HL-60 (cell line): ENCODE data around the gene CASP1.

Experiments used
- DNase-seq, 2 experiments: peaks; one replicate each; pipeline ENCODE4 v3.0.0-alpha.2; 2010 to 2020; ENCODE audit warnings: low read depth in 1 of 2, low spot score in 1 of 2
- H3K27ac ChIP-seq: fragments of 250-450 bp; sonication (Bioruptor Pico); replicated peaks from 2 replicates; pipeline ENCODE4 v1.5.1; 2020; ENCODE audit warnings: mild to moderate bottlenecking, moderate library complexity
- H3K27me3 ChIP-seq: fragments of 250-450 bp; sonication (Bioruptor Pico); 2 replicates; pipeline ENCODE4 v1.5.1; 2021; ENCODE audit warnings: mild to moderate bottlenecking, moderate library complexity; ENCODE audit not compliant: insufficient read depth, poor library complexity, severe bottlenecking
- H3K4me3 ChIP-seq: replicated peaks from 2 replicates; pipeline ENCODE4 v1.5.1; 2011; ENCODE audit warnings: mild to moderate bottlenecking, control low read depth, low read length; ENCODE audit not compliant: insufficient read depth
- GABPA ChIP-seq: IDR thresholded peaks from 2 replicates; pipeline ENCODE4 v1.6.1; 2012; ENCODE audit warnings: low read depth
- POLR2AphosphoS5 ChIP-seq: IDR thresholded peaks from 2 replicates; pipeline ENCODE4 v1.6.1; 2012; ENCODE audit warnings: low read depth
- SPI1 ChIP-seq: IDR thresholded peaks from 2 replicates; pipeline ENCODE4 v1.6.1; 2012; ENCODE audit warnings: low read depth, mild to moderate bottlenecking, borderline replicate concordance
- TF ChIP-seq, protein P1 (sequence below): IDR thresholded peaks from 2 replicates; pipeline ENCODE4 v1.6.1; 2012; ENCODE audit warnings: low read depth; ENCODE audit not compliant: insufficient replicate concordance
- TF ChIP-seq, protein P2 (sequence below): IDR thresholded peaks from one replicate; pipeline ENCODE4 v1.5.1; 2011; ENCODE audit warnings: low read length, control low read depth, inconsistent platforms; ENCODE audit not compliant: insufficient read depth

Gene CASP1

GRCh38 chr11:105004021-105004420, 30.9 kb downstream of the CASP1 start:
- Histone ChIP-seq H3K27me3 (no peaks in the 10 kb centered on the region), H3K4me3 (no peak overlapping the region), H3K27ac (no peak overlapping the region)
- no peak for DNase-seq
- TF ChIP-seq POLR2AphosphoS5 (no peak), GABPA (no peak), SPI1 (no peak)
- TF ChIP-seq, protein P1, sequence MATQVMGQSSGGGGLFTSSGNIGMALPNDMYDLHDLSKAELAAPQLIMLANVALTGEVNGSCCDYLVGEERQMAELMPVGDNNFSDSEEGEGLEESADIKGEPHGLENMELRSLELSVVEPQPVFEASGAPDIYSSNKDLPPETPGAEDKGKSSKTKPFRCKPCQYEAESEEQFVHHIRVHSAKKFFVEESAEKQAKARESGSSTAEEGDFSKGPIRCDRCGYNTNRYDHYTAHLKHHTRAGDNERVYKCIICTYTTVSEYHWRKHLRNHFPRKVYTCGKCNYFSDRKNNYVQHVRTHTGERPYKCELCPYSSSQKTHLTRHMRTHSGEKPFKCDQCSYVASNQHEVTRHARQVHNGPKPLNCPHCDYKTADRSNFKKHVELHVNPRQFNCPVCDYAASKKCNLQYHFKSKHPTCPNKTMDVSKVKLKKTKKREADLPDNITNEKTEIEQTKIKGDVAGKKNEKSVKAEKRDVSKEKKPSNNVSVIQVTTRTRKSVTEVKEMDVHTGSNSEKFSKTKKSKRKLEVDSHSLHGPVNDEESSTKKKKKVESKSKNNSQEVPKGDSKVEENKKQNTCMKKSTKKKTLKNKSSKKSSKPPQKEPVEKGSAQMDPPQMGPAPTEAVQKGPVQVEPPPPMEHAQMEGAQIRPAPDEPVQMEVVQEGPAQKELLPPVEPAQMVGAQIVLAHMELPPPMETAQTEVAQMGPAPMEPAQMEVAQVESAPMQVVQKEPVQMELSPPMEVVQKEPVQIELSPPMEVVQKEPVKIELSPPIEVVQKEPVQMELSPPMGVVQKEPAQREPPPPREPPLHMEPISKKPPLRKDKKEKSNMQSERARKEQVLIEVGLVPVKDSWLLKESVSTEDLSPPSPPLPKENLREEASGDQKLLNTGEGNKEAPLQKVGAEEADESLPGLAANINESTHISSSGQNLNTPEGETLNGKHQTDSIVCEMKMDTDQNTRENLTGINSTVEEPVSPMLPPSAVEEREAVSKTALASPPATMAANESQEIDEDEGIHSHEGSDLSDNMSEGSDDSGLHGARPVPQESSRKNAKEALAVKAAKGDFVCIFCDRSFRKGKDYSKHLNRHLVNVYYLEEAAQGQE = no peak
- TF ChIP-seq, protein P2, sequence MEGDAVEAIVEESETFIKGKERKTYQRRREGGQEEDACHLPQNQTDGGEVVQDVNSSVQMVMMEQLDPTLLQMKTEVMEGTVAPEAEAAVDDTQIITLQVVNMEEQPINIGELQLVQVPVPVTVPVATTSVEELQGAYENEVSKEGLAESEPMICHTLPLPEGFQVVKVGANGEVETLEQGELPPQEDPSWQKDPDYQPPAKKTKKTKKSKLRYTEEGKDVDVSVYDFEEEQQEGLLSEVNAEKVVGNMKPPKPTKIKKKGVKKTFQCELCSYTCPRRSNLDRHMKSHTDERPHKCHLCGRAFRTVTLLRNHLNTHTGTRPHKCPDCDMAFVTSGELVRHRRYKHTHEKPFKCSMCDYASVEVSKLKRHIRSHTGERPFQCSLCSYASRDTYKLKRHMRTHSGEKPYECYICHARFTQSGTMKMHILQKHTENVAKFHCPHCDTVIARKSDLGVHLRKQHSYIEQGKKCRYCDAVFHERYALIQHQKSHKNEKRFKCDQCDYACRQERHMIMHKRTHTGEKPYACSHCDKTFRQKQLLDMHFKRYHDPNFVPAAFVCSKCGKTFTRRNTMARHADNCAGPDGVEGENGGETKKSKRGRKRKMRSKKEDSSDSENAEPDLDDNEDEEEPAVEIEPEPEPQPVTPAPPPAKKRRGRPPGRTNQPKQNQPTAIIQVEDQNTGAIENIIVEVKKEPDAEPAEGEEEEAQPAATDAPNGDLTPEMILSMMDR = no peak

DNA sequence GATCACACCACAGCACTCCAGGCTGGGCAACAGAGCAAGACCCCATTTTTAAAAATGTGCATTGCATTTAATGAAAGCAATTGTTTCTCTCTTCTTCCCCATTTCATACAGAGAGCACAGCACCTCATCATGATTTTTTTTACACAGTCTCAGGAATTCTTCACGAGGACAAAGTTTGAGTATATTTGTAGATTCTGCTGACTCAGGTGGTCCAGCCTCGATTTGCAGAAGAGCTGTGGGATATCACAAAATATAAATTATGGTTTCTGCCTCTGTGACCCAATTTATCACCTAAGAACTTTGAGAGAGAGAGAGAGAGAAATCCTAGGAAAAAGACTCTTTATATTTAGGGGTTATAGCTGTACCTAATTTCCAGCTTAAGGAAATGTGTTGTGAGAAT, 31.8 kb downstream of the CASP1 start:
- no peak for DNase-seq
- no peaks in the 10 kb centered on the region for H3K27me3 ChIP-seq
- no peak overlapping the region for H3K4me3 ChIP-seq
- no peak overlapping the region for H3K27ac ChIP-seq
- TF ChIP-seq GABPA = no peak
- no peak for TF ChIP-seq SPI1
- TF ChIP-seq, protein P1 = no peak

DNA sequence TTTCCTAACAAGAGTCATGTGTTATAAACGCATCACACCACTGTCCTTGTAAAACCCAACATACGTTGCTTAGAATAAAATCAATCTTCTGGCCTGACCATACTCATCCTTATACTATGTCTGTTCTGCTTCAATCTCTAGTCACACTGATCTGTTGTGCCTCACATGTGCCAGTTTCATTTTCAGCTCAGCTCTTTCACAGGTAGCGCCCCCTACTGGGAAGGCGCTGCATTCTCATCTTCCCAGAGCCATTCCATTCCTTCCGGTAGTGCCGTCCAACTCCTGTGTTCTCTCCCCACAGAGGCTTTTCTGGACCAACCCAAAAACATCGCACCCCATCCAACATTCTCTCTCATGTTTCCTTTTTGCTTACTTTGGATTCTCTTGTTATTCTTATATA, 34.1 kb downstream of the CASP1 start:
- H3K27ac ChIP-seq = no peak overlapping the region
- TF ChIP-seq, protein P1 = no peak
- TF ChIP-seq POLR2AphosphoS5 (no peak), SPI1 (no peak), GABPA (no peak)
- TF ChIP-seq, protein P2 = no peak
- peak in 1 of 2 experiments; percentile 3 for DNase-seq
- H3K4me3 ChIP-seq = no peak overlapping the region
- no peaks in the 10 kb centered on the region for H3K27me3 ChIP-seq

DNA sequence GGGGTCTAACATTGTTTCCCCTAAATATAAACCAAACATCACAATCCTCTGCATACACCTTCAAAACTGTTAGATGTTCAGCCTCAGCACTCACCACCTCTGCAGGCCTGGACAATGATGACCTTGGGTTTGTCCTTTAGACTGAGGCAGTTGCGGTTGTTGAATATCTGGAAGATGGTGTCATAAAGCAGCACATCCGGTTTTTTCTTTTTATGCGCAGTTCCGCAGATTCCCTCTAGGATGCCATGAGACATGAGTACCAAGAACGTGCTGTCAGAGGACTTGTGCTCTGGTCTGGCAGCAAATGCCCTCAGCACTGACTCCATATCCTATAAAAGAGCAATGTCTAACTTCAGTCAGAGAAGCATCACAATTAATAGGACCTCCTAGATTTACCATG, 34.8 kb downstream of the CASP1 start:
- no peak for TF ChIP-seq POLR2AphosphoS5
- TF ChIP-seq GABPA = no peak
- TF ChIP-seq, protein P2 = no peak
- TF ChIP-seq SPI1 = no peak
- TF ChIP-seq, protein P1 = no peak
- no peak for DNase-seq
- Histone ChIP-seq H3K4me3 (no peak overlapping the region), H3K27me3 (no peaks in the 10 kb centered on the region), H3K27ac (no peak overlapping the region)
